Motor neuron (in vitro differentiated cells): ENCODE data around the gene P2RY2. TPM values are rescaled to one million over a fixed set of nuclear protein-coding genes. Genes with fewer than 3 reads are reported as not detected.
"Not testable (repeated sequence)": the region's sequence is repeated elsewhere in the genome, so short reads cannot be mapped to it uniquely, and the experiment has no call there.

ENCODE experiments used
- ATAC-seq, 8 experiments: fragments of 200-7000 bp; cut with Tn5 transposase; replicated peaks in 6 of 8; 2 replicates each; pipeline ENCODE4 v1.8.0; 2021; ENCODE audit warnings: mild to moderate bottlenecking in 8 of 8, moderate library complexity in 8 of 8
- H3K27ac ChIP-seq, 2 donors: fragments of 250-450 bp; sonication (Bioruptor Pico); 2 replicates each; pipeline ENCODE4 v1.9.0; 2021; ENCODE audit warnings: antibody characterized with exemption in 2 of 2, mild to moderate bottlenecking in 2 of 2, moderate library complexity in 1 of 2
- H3K4me1 ChIP-seq, 2 donors: fragments of 250-450 bp; sonication (Bioruptor Pico); replicated peaks in 1 of 2; 2 replicates each; pipeline ENCODE4 v1.6.1; 2021; ENCODE audit warnings: antibody characterized with exemption in 2 of 2, mild to moderate bottlenecking in 2 of 2, moderate library complexity in 1 of 2
- H3K4me3 ChIP-seq, 5 donors: fragments of 250-450 bp; sonication (Bioruptor Pico); 2 replicates each; pipeline ENCODE4 v1.9.0; 2021; ENCODE audit warnings: antibody characterized with exemption in 5 of 5, mild to moderate bottlenecking in 5 of 5, moderate library complexity in 4 of 5
- WGBS, 10 experiments: fragments of 450-650 bp; shearing (Covaris generic); methylation state at CpG; one replicate each; pipeline ENCODE4 v1.0.0; 2022; 5-methylcytosine and 5-hydroxymethylcytosine counted together
- in situ Hi-C, 9 experiments: fragments of 400-800 bp; cut with MboI; loops; one replicate each; pipeline ENCODE4 v1.15.0; 2021; ENCODE audit warnings: low sequenced_read_pairs in 9 of 9, low pct_unique_long_range_greater_than_20kb in 2 of 9; ENCODE audit not compliant: unreplicated experiment in 9 of 9
- total RNA-seq, 8 experiments: library from RNA; unstranded; fragments of 300-600 nt; gene quantifications; 2 replicates each; pipeline versions ENCODE4 v1.2.3 to v1.2.4, GENCODE V29; 2022

Gene P2RY2
- total RNA-seq, 8 experiments from 2014 or later, result 0.05 to 3.6 (median 0.14) TPM; not detected in 1

DNA sequence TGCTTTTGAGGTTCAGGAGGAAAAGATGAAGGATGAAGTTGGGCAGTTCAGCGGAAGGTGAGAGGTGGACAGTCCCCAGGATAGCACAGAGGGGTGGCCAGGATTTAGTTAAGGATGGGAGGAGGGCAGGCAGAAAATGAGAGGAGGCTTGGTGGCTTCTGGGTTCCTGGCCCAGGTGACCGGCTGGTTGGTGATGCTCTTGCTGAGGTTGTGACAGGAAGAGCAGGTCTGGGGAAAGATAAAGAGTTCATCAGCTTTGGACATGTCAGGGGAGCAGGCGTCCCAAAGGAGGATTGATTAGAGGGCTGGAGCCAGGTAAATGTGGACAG lies 27.6 kb upstream of the P2RY2 start:
- Histone ChIP-seq H3K4me1 (no peaks in the 10 kb centered on the region), H3K4me3 (no peak overlapping the region), H3K27ac (no peak overlapping the region)
- 88 to 100% (median 100%) methylated on average over 1 to 3 of the region's 3 CpGs; no CpG with 5 or more reads in 2 of the 10 experiments for WGBS, 10 experiments
- in situ Hi-C loops, result loop anchor here in 3 of 9 experiments (25.0 kb wide), 2 partner anchors 353 to 453 kb away; no protein-coding TSS in a partner anchor
- ATAC-seq, result no peak

- no peaks in the 10 kb centered on the region for H3K4me1 ChIP-seq
- in situ Hi-C loops, result loop anchor here in 3 of 9 experiments (25.0 kb wide), 2 partner anchors 354 to 454 kb away; no protein-coding TSS in a partner anchor
- 60 to 100% (median 83%) methylated on average over 1 of the region's 6 CpGs; no CpG with 5 or more reads in 7 of the 10 experiments for WGBS, 10 experiments
- no peak overlapping the region for H3K4me3 ChIP-seq
- no peak overlapping the region for H3K27ac ChIP-seq
- no peak for ATAC-seq
Observed at GRCh38 chr11:73191151-73191550, 26.9 kb upstream of the P2RY2 start.

DNA sequence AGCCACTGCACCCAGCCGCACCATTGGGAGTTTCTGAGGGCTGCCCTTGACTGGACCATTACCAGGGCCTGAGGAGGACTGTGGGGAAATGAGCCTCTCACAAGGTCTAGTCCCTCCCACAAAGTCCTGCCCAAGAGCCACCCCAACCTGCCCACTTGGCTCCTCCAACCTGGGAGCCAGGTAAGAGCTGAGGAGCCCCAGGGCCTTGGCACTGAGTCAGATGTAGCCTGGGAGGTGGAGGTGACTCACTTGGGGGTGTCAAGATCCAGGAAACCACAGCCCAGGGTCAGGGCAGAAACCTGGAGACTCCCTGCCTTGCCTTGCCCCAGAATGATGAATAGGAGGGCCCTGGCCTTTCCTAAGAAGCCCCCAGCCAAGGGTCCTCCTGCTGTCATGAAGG lies 25.8 kb upstream of the P2RY2 start:
- no peaks in the 10 kb centered on the region for H3K4me1 ChIP-seq
- H3K4me3 ChIP-seq, result no peak overlapping the region
- no peak overlapping the region for H3K27ac ChIP-seq
- in situ Hi-C loops, result loop anchor here in 3 of 9 experiments (25.0 kb wide), 2 partner anchors 355 to 455 kb away; no protein-coding TSS in a partner anchor
- 100% methylated on average over 1 of the region's 1 CpG; no CpG with 5 or more reads in 8 of the 10 experiments for whole genome bisulfite sequencing, 10 experiments
- ATAC-seq, result no peak

DNA sequence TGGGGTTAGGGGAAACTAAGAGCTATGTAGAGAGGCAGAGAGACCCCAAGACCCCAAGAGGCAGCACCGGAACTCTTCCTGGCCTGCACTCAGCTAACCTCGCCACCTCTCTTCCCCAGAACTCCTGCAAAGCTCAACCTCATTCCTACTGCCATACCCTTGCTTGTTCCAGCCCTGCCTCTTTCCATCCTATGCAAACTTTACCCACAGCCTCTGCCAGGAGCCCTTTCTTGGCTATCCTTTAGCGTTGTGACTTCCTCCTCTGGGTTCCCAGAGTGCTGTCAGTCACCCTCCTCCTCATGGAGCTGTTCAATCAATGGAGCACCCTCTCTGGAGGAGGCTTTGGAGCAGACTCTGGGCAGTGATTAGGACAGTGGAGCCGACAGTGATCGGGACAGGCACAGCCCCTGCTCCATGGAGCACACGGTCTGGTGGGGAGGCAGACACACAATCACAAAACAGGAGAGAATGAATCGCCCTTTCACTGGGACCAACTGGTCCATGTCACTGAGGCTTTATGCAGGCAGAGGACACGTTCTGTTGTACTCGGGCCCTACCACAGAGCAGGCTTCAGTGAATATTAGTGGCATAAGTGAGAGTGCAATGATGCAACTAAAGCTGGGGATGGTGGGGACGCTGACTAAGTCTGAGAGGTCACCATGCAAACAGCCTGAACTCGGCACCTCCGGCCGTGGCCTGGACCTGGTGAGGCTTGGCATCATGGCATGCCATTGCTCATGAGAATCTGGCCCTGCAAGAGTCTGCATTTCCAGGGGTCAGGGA lies 24.6 kb upstream of the P2RY2 start:
- H3K27ac ChIP-seq, result no peak overlapping the region
- ATAC-seq, result peak in 1 of 8 experiments; percentile 9
- WGBS, 10 experiments, result 0 to 83% (median 57%) methylated on average over 1 to 7 of the region's 13 CpGs; no CpG with 5 or more reads in 2 of the 10 experiments
- H3K4me1 ChIP-seq, result peaks cover under 1 to 1% of the 10 kb centered on the region in 2 donors
- in situ Hi-C loops, result loop anchor here in 3 of 9 experiments (25.0 kb wide), 2 partner anchors 356 to 456 kb away; no protein-coding TSS in a partner anchor
- no peak overlapping the region for H3K4me3 ChIP-seq

- Histone ChIP-seq H3K4me3 (no peak overlapping the region), H3K27ac (no peak overlapping the region), H3K4me1 (peaks cover 4% of the 10 kb centered on the region in 2 donors)
- 14 to 100% (median 89%) methylated on average over 1 to 3 of the region's 3 CpGs; no CpG with 5 or more reads in 5 of the 10 experiments for WGBS, 10 experiments
- in situ Hi-C loops, result loop anchor here in 3 of 9 experiments (25.0 kb wide), 2 partner anchors 357 to 457 kb away; no protein-coding TSS in a partner anchor
- no peak for ATAC-seq
Observed at GRCh38 chr11:73194034-73194507, 24.0 kb upstream of the P2RY2 start.

DNA sequence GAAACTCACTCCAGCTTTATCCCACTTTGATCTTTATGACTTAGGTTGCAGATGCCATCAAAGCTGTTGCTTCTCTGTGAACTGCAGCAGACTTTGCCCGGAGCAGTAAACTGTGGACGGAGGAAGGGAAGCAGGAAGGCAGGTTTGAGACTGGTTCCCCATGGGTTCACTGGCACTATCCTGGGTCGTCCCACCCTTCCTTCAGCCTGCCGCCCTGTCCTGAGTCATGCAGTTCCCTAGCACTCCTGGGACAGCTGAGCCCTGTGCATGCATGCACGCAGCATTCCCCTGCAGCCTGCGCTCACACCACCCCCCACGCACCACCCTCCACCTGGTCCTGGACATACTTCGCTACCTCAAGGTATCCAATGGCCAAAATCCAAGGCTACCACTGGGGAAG lies 23.5 kb upstream of the P2RY2 start:
- Histone ChIP-seq H3K27ac (no peak overlapping the region), H3K4me1 (peaks cover 4% of the 10 kb centered on the region in 2 donors), H3K4me3 (no peak overlapping the region)
- ATAC-seq, result peak in 2 of 8 experiments; percentile 65 to 70
- in situ Hi-C loops, result loop anchor here in 3 of 9 experiments (25.0 kb wide), 2 partner anchors 357 to 457 kb away; no protein-coding TSS in a partner anchor
- 0 to 91% (median 52%) methylated on average over 1 to 4 of the region's 8 CpGs; no CpG with 5 or more reads in 6 of the 10 experiments for WGBS, 10 experiments

DNA sequence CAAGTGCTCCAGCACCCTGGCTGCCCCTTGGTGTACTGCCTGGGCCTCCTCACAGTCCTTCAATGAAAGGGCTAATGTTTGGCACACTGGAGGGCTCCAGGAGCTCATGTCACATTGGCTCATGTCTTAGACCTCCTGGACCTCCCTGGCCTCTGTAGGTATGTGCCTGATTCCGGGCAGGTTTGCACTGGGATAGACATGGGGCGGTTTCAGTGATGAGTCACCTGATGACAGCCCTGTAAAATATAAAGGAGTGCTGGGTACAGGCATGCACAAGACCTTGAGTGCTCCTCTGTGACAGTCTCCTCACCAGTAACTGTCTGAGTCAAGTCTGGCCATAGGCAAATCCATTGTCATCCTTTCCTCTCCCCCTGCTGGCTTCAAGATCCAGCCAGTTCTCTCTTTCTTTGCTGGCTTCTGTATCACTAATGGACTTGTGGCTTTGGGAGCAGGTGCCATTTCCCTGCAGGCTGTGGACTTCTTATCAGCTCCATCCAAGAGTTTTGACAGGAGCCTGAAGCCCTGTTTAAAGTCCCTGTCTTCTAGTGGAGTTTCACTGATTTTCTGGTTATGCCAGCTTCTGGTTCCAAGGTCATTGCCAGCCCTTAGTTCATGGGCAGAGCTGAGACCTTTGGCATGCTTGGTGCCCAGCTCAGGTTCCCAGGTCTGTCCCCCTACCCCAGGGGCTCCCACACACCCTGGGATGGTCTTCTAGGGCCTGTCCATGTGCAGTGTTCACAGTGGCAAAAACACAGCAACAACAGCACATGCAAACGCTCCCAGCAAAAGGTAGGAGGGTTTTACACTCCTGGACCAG lies 22.7 kb upstream of the P2RY2 start:
- H3K4me1 ChIP-seq, result peaks cover 4 to 7% of the 10 kb centered on the region in 2 donors
- no peak overlapping the region for H3K4me3 ChIP-seq
- ATAC-seq, result peak in 6 of 8 experiments; percentile 21 to 34 (median 32)
- in situ Hi-C loops, result loop anchor here in 3 of 9 experiments (25.0 kb wide), 2 partner anchors 358 to 458 kb away; no protein-coding TSS in a partner anchor
- H3K27ac ChIP-seq, result no peak overlapping the region
- 25 to 100% (median 50%) methylated on average over 1 to 2 of the region's 3 CpGs; no CpG with 5 or more reads in 6 of the 10 experiments for WGBS, 10 experiments

DNA sequence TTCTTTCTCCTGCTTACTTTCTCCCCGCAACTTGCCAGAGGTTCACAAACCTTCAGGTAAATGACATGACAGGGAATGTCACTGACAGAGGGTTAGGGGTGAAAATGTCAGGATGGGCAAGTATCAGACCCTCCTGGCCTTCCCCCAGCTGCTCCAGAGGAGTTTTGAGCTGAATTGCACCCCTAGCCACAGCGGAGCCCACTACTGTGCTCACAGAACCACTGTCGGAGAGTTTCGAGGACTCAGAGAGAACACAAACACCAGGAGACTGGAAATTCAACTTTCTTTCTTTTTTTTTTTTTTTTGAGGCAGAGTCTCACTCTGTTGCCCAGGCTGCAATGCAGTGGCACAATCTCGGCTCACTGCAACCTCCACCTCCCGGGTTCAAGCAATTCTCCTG lies 21.5 kb upstream of the P2RY2 start:
- in situ Hi-C loops, result loop anchor here in 3 of 9 experiments (25.0 kb wide), 2 partner anchors 359 to 459 kb away; no protein-coding TSS in a partner anchor
- 82 to 100% (median 100%) methylated on average over 1 to 4 of the region's 6 CpGs; no CpG with 5 or more reads in 5 of the 10 experiments for WGBS, 10 experiments
- Histone ChIP-seq H3K4me3 (no peak overlapping the region), H3K4me1 (peaks cover 4 to 11% of the 10 kb centered on the region in 2 donors), H3K27ac (no peak overlapping the region)
- ATAC-seq, result no peak

GRCh38 chr11:73197348-73197747 lies 20.7 kb upstream of the P2RY2 start:
- WGBS, 10 experiments, result 67 to 100% (median 76%) methylated on average over 1 to 3 of the region's 4 CpGs; no CpG with 5 or more reads in 5 of the 10 experiments
- in situ Hi-C loops, result loop anchor here in 3 of 9 experiments (25.0 kb wide), 2 partner anchors 360 to 460 kb away; no protein-coding TSS in a partner anchor
- peak in 3 of 8 experiments; percentile 4 to 81 (median 8) for ATAC-seq

DNA sequence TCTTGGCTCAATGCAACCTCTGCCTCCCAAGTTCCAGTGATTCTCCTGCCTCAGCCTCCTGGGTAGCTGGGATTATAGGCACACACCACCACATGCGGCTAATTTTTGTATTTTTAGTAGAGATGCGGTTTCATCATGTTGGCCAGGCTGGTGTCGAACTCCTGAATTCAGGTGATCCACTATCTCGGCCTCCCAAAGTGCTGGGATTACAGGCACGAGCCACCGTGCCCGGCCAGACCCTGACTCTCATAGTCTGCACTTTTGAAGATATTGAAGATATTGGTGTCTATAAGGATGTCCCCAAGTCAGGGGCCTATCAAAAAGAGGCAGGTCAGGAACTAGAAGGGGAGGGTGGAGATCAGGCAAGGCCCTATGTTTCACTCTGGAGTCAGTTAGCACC lies 20.3 kb upstream of the P2RY2 start:
- H3K4me1 ChIP-seq, result peaks cover 4 to 11% of the 10 kb centered on the region in 2 donors
- not testable (repeated sequence) for H3K27ac ChIP-seq, H3K4me3 ChIP-seq, ATAC-seq
- in situ Hi-C loops, result loop anchor here in 3 of 9 experiments (25.0 kb wide), 2 partner anchors 360 to 460 kb away; no protein-coding TSS in a partner anchor
- 93 to 100% (median 98%) methylated on average over 1 to 5 of the region's 7 CpGs; no CpG with 5 or more reads in 4 of the 10 experiments for WGBS, 10 experiments

More at GRCh38 chr11:73197348-73197747, 20.7 kb upstream of the P2RY2 start:
- H3K4me1 ChIP-seq, result peaks cover 4 to 11% of the 10 kb centered on the region in 2 donors
- no peak overlapping the region for H3K27ac ChIP-seq
- H3K4me3 ChIP-seq, result no peak overlapping the region

DNA sequence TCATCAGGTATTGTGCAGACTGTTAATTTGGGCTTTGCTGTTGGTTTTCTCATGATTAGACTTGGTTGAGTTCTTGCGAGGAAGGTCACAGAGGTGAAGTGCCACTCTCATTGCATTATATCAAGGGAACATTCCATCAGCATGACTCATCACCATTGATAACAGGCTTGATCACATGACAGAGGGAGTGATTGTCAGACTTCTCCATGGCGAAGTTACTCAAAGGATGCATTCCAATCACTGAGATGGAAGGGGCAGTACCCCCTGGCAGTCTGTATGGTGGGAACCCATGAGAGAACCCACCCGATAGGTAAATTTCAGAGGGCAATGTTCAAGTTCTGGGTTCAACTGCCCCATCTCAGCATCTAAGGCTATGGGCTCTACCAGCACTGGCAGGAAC lies 19.4 kb upstream of the P2RY2 start:
- in situ Hi-C loops, result loop anchor here in 3 of 9 experiments (25.0 kb wide), 2 partner anchors 361 to 461 kb away; no protein-coding TSS in a partner anchor
- peaks cover 4 to 11% of the 10 kb centered on the region in 2 donors for H3K4me1 ChIP-seq
- no peak overlapping the region for H3K27ac ChIP-seq
- no peak for ATAC-seq
- WGBS, 10 experiments, result 13 to 100% (median 50%) methylated on average over 1 to 3 of the region's 3 CpGs; no CpG with 5 or more reads in 3 of the 10 experiments
- no peak overlapping the region for H3K4me3 ChIP-seq

DNA sequence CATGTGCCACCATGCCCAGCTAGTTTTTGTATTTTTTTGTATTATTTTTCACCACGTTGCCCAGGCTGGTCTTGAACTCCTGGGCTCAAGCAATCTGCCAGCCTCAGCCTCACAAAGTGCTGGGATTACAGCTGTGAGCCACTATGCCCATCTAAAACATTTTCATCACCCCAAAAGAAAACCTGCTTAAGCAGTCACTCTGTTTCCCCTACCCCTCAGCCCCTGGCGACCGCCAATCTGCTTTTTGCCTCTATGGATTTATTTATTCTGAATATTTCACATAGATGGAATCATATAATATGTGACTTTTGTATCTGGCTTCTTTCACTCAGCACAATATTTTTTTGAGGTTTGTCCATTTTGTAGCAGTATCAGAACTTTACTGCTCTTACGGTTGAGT lies 18.6 kb upstream of the P2RY2 start:
- no peak for ATAC-seq
- 83 to 100% (median 96%) methylated on average over 1 to 4 of the region's 4 CpGs; no CpG with 5 or more reads in 1 of the 10 experiments for WGBS, 10 experiments
- Histone ChIP-seq H3K27ac (no peak overlapping the region), H3K4me1 (peaks cover 4 to 11% of the 10 kb centered on the region in 2 donors), H3K4me3 (no peak overlapping the region)
- in situ Hi-C loops, result loop anchor here in 3 of 9 experiments (25.0 kb wide), 2 partner anchors 362 to 462 kb away; no protein-coding TSS in a partner anchor
